Liver (tissue), 9 donors: ENCODE data around the gene HNRNPUL2. TPM values are rescaled to one million over a fixed set of nuclear protein-coding genes. Genes with fewer than 3 reads are reported as not detected.

Source experiments
- DNase-seq: peaks from one replicate; pipeline ENCODE4 v3.0.0-alpha.2; 2017; ENCODE audit warnings: low spot score
- H3K27ac ChIP-seq, 2 donors: one replicate each; pipeline ENCODE4 v1.7.0; 2013; ENCODE audit warnings: inconsistent platforms in 2 of 2, low read length in 2 of 2, control low read depth in 1 of 2, low read depth in 1 of 2, mild to moderate bottlenecking in 1 of 2
- H3K27me3 ChIP-seq, 4 donors: one replicate each; pipeline versions ENCODE4 v1.6.1 to v1.7.0; 2013; ENCODE audit warnings: low read length in 3 of 4, inconsistent platforms in 1 of 4, mild to moderate bottlenecking in 1 of 4, moderate library complexity in 1 of 4; ENCODE audit not compliant: control insufficient read depth in 4 of 4, insufficient read depth in 4 of 4
- H3K36me3 ChIP-seq, 4 donors: one replicate each; pipeline versions ENCODE4 v1.6.1 to v1.7.0; 2013; ENCODE audit warnings: low read length in 3 of 4, mild to moderate bottlenecking in 3 of 4, low read depth in 1 of 4, moderate library complexity in 1 of 4; ENCODE audit not compliant: control insufficient read depth in 4 of 4, insufficient read depth in 3 of 4
- H3K4me1 ChIP-seq, 4 donors: one replicate each; pipeline versions ENCODE4 v1.6.1 to v1.7.0; 2013; ENCODE audit warnings: low read length in 3 of 4, mild to moderate bottlenecking in 3 of 4, moderate library complexity in 1 of 4; ENCODE audit not compliant: control insufficient read depth in 4 of 4, insufficient read depth in 4 of 4
- H3K4me3 ChIP-seq, 3 donors: one replicate each; pipeline versions ENCODE4 v1.6.1 to v1.7.0; 2013; ENCODE audit warnings: low read length in 3 of 3, control low read depth in 1 of 3, low read depth in 1 of 3, mild to moderate bottlenecking in 1 of 3
- H3K9ac ChIP-seq, 2 donors: one replicate each; pipeline ENCODE4 v1.7.0; 2013; ENCODE audit warnings: low read length in 2 of 2, mild to moderate bottlenecking in 2 of 2, moderate library complexity in 2 of 2, control low read depth in 1 of 2, low read depth in 1 of 2
- H3K9me3 ChIP-seq, 4 donors: one replicate each; pipeline versions ENCODE4 v1.6.1 to v1.7.0; 2013; ENCODE audit warnings: low read length in 3 of 4; ENCODE audit not compliant: control insufficient read depth in 4 of 4
- EGR1 ChIP-seq, 2 donors: IDR thresholded peaks; 2 replicates each; pipeline ENCODE4 v1.6.1; 2016 to 2018; ENCODE audit warnings: antibody characterized with exemption in 2 of 2, low read depth in 2 of 2
- FOXA1 ChIP-seq: IDR thresholded peaks from 2 replicates; pipeline ENCODE4 v1.6.1; 2016; ENCODE audit warnings: antibody characterized with exemption
- FOXA2 ChIP-seq: IDR thresholded peaks from 2 replicates; pipeline ENCODE4 v1.6.1; 2016; ENCODE audit warnings: antibody characterized with exemption
- GABPA ChIP-seq, 2 donors: IDR thresholded peaks in 1 of 2; conservative IDR thresholded peaks in 1 of 2; 2 replicates each; pipeline ENCODE4 v1.6.1; 2016; ENCODE audit warnings: antibody characterized with exemption in 2 of 2, mild to moderate bottlenecking in 1 of 2, moderate library complexity in 1 of 2
- HNF4A ChIP-seq, 2 donors: conservative IDR thresholded peaks; 2 replicates each; pipeline ENCODE4 v1.6.1; 2016; ENCODE audit warnings: antibody characterized with exemption in 2 of 2, mild to moderate bottlenecking in 2 of 2
- HNF4G ChIP-seq: IDR thresholded peaks from 2 replicates; pipeline ENCODE4 v1.6.1; 2016; ENCODE audit warnings: antibody characterized with exemption
- JUND ChIP-seq, 2 donors: IDR thresholded peaks; 2 replicates each; pipeline ENCODE4 v1.6.1; 2016; ENCODE audit warnings: antibody characterized with exemption in 2 of 2
- NR2F2 ChIP-seq: IDR thresholded peaks from 2 replicates; pipeline ENCODE4 v1.6.1; 2016; ENCODE audit warnings: antibody characterized with exemption
- RAD21 ChIP-seq, 2 donors: IDR thresholded peaks; 2 replicates each; pipeline ENCODE4 v1.6.1; 2016; ENCODE audit warnings: antibody characterized with exemption in 2 of 2, mild to moderate bottlenecking in 2 of 2
- RXRA ChIP-seq, 2 donors: IDR thresholded peaks; 2 replicates each; pipeline ENCODE4 v1.6.1; 2017 to 2018; ENCODE audit warnings: antibody characterized with exemption in 2 of 2, mild to moderate bottlenecking in 1 of 2
- SP1 ChIP-seq: IDR thresholded peaks from 2 replicates; pipeline ENCODE4 v1.6.1; 2018; ENCODE audit warnings: antibody characterized with exemption, mild to moderate bottlenecking
- TAF1 ChIP-seq: conservative IDR thresholded peaks from 2 replicates; pipeline ENCODE4 v1.6.1; 2016; ENCODE audit warnings: antibody characterized with exemption, mild to moderate bottlenecking
- YY1 ChIP-seq: IDR thresholded peaks from 2 replicates; pipeline ENCODE4 v1.6.1; 2016; ENCODE audit warnings: antibody characterized with exemption, mild to moderate bottlenecking
- WGBS: extraction: QIAGEN DNeasy Blood & Tissue Kit; methylation state at CpG from one replicate; pipeline ENCODE4 v1.1.7; 2013; 5-methylcytosine and 5-hydroxymethylcytosine counted together
- polyA plus RNA-seq, 2 donors: library from polyadenylated mRNA; stranded (reverse) in 1 of 2; unstranded in 1 of 2; fragments of 200-250 nt in 1 of 2; fragments of >200 nt in 1 of 2; fragmentation: Nextera tagmentation in 1 of 2; extraction: Ambion mirVana in 1 of 2; gene quantifications; one replicate each; pipeline versions ENCODE4 v1.2.1 to v1.2.3, GENCODE V29; 2013 to 2015
- total RNA-seq, 2 donors: library from RNA; depleted of rRNA; stranded (reverse); fragments of >200 nt; gene quantifications; one replicate each; pipeline ENCODE4 v1.2.3, GENCODE V29; 2014
- TF ChIP-seq, protein P1 (sequence below): IDR thresholded peaks from 2 replicates; pipeline ENCODE4 v1.6.1; 2016; ENCODE audit warnings: antibody characterized with exemption
- TF ChIP-seq, protein P2 (sequence below): IDR thresholded peaks from 2 replicates; pipeline ENCODE4 v1.6.1; 2016; ENCODE audit warnings: antibody characterized with exemption
- TF ChIP-seq, protein P3 (sequence below): IDR thresholded peaks from 2 replicates; pipeline ENCODE4 v1.6.1; 2016; ENCODE audit warnings: antibody characterized with exemption, mild to moderate bottlenecking
- TF ChIP-seq, protein P4 (sequence below): fragments of 150-350 bp; IDR thresholded peaks from 2 replicates; pipeline ENCODE4 v1.5.1; 2017; ENCODE audit warnings: improper control_type of control experiment, low read depth, low read length; ENCODE audit not compliant: missing input control
- TF ChIP-seq, protein P5 (sequence below): IDR thresholded peaks from 2 replicates; pipeline ENCODE4 v1.6.1; 2016; ENCODE audit warnings: antibody characterized with exemption
- donor health status: healthy.
- donor health status: healthy.
- donor health status: healthy.
- donor health status: healthy.
- donor health status: healthy.

The HNRNPUL2 gene
- total and polyA plus RNA-seq, 4 donors = 1.3 to 17.0 (median 13.0) TPM

DNA sequence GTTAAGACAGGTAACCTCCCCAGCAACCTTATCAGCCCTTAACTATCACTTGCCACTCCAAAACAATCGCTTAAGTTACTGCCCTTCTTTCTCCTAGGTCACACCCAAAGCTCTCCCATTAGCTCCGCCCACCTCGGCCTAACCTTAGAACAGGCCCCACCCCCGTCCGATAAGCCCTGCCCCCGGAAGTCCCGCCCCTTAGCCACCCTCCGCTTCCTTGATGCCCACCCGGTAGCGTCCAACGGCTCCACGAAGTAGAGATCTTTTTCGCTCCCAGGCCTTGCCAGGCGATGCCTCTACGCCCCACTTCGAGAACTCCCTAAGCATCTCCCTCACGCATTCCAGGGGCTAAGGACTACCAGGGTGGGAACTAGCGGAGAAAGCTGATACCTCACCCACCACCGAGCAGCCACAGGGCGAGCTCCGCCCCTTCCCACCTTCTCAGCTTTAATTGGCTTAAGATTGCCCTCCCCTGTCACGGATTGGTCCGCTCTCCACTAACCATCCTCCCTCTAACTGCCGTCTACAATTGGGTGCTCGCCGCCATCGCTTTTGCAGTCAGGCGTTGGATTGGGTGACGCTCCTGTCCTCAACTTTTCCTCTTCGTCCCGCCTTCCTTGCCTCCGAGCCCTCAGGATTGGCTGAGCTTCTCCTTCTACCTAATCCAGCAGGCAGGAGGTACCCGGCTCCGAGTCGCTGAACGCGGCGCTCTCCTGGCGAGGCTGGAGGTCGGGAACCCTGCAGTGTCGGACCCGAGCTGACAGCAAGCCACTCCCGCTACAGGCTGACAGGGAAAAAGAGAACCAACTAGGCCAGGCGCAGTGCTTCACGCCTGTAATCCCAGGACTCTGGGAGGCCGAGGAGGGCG, 26.7 kb upstream of the HNRNPUL2 start, which contains the start of gene ZBTB3:
TSS of gene ZBTB3 (minus strand) at position 425 of the 868 bp plus-strand sequence. CDS start 496 bp downstream, outside the sequence.
- no peaks in the 10 kb centered on the region for H3K9me3 ChIP-seq
- peak within 1 kb of the TSS; percentile 86 to 94 for H3K27ac ChIP-seq
- peaks cover 2 to 8% (median 4%) of the 10 kb centered on the region in 4 donors for H3K36me3 ChIP-seq
- TF ChIP-seq, protein P1, sequence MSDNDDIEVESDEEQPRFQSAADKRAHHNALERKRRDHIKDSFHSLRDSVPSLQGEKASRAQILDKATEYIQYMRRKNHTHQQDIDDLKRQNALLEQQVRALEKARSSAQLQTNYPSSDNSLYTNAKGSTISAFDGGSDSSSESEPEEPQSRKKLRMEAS = peak; percentile 43
- no peak for TF ChIP-seq EGR1 (IDR thresholded peaks at IDR 0.05; ENCODE audit: low read depth in 2 of 2)
- TF ChIP-seq YY1 = peak; percentile 88
- peak; percentile 88 to 94 for TF ChIP-seq GABPA (IDR thresholded peaks at IDR 0.05 in 1 of 2, conservative IDR thresholded peaks at IDR 0.05 in 1 of 2)
- TF ChIP-seq, protein P2, sequence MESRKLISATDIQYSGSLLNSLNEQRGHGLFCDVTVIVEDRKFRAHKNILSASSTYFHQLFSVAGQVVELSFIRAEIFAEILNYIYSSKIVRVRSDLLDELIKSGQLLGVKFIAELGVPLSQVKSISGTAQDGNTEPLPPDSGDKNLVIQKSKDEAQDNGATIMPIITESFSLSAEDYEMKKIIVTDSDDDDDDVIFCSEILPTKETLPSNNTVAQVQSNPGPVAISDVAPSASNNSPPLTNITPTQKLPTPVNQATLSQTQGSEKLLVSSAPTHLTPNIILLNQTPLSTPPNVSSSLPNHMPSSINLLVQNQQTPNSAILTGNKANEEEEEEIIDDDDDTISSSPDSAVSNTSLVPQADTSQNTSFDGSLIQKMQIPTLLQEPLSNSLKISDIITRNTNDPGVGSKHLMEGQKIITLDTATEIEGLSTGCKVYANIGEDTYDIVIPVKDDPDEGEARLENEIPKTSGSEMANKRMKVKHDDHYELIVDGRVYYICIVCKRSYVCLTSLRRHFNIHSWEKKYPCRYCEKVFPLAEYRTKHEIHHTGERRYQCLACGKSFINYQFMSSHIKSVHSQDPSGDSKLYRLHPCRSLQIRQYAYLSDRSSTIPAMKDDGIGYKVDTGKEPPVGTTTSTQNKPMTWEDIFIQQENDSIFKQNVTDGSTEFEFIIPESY = no peak
- TF ChIP-seq, protein P3, sequence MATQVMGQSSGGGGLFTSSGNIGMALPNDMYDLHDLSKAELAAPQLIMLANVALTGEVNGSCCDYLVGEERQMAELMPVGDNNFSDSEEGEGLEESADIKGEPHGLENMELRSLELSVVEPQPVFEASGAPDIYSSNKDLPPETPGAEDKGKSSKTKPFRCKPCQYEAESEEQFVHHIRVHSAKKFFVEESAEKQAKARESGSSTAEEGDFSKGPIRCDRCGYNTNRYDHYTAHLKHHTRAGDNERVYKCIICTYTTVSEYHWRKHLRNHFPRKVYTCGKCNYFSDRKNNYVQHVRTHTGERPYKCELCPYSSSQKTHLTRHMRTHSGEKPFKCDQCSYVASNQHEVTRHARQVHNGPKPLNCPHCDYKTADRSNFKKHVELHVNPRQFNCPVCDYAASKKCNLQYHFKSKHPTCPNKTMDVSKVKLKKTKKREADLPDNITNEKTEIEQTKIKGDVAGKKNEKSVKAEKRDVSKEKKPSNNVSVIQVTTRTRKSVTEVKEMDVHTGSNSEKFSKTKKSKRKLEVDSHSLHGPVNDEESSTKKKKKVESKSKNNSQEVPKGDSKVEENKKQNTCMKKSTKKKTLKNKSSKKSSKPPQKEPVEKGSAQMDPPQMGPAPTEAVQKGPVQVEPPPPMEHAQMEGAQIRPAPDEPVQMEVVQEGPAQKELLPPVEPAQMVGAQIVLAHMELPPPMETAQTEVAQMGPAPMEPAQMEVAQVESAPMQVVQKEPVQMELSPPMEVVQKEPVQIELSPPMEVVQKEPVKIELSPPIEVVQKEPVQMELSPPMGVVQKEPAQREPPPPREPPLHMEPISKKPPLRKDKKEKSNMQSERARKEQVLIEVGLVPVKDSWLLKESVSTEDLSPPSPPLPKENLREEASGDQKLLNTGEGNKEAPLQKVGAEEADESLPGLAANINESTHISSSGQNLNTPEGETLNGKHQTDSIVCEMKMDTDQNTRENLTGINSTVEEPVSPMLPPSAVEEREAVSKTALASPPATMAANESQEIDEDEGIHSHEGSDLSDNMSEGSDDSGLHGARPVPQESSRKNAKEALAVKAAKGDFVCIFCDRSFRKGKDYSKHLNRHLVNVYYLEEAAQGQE = peak; percentile 32
- TF ChIP-seq SP1 = peak; percentile 99
- peak; percentile 63 for TF ChIP-seq TAF1
- no peak for TF ChIP-seq FOXA2
- peak in 1 of 2 donors; percentile 28 for TF ChIP-seq RAD21 (IDR thresholded peaks at IDR 0.05)
- TF ChIP-seq RXRA (IDR thresholded peaks at IDR 0.05) = peak in 1 of 2 donors; percentile 13
- TF ChIP-seq, protein P4, sequence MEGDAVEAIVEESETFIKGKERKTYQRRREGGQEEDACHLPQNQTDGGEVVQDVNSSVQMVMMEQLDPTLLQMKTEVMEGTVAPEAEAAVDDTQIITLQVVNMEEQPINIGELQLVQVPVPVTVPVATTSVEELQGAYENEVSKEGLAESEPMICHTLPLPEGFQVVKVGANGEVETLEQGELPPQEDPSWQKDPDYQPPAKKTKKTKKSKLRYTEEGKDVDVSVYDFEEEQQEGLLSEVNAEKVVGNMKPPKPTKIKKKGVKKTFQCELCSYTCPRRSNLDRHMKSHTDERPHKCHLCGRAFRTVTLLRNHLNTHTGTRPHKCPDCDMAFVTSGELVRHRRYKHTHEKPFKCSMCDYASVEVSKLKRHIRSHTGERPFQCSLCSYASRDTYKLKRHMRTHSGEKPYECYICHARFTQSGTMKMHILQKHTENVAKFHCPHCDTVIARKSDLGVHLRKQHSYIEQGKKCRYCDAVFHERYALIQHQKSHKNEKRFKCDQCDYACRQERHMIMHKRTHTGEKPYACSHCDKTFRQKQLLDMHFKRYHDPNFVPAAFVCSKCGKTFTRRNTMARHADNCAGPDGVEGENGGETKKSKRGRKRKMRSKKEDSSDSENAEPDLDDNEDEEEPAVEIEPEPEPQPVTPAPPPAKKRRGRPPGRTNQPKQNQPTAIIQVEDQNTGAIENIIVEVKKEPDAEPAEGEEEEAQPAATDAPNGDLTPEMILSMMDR = peak; percentile 12
- TF ChIP-seq JUND (IDR thresholded peaks at IDR 0.05) = no peak
- TF ChIP-seq, protein P5, sequence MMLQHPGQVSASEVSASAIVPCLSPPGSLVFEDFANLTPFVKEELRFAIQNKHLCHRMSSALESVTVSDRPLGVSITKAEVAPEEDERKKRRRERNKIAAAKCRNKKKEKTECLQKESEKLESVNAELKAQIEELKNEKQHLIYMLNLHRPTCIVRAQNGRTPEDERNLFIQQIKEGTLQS = no peak
- TF ChIP-seq FOXA1 = no peak
- no peak for TF ChIP-seq HNF4G
- TF ChIP-seq HNF4A (conservative IDR thresholded peaks at IDR 0.05) = no peak
- peak; percentile 43 for TF ChIP-seq NR2F2
- peak within 1 kb of the TSS; percentile 20 to 64 for H3K9ac ChIP-seq
- DNase-seq = peak; percentile 99
- H3K27me3 ChIP-seq = no peaks in the 10 kb centered on the region
- H3K4me1 ChIP-seq = peaks cover 4 to 12% (median 9%) of the 10 kb centered on the region in 4 donors
- peak within 1 kb of the TSS; percentile 72 to 93 (median 82) for H3K4me3 ChIP-seq
- under 1% methylated on average over 47 of the region's 47 CpGs for WGBS
